ACHN (cell line): ENCODE measurements around the gene SRSF3.
"Not testable (repeated sequence)": the region's sequence is repeated elsewhere in the genome, so short reads cannot be mapped to it uniquely, and the experiment has no call there.

Source experiments
- DNase-seq: peaks from one replicate; pipeline ENCODE4 v3.0.0-alpha.2; 2015
- in situ Hi-C: cut with HindIII; loops from 2 replicates; pipeline ENCODE4 v1.10.0; 2017; ENCODE audit warnings: low sequenced_read_pairs, low pct_ligation_motif_present, low pct_unique_long_range_greater_than_20kb

SRSF3 gene

DNA sequence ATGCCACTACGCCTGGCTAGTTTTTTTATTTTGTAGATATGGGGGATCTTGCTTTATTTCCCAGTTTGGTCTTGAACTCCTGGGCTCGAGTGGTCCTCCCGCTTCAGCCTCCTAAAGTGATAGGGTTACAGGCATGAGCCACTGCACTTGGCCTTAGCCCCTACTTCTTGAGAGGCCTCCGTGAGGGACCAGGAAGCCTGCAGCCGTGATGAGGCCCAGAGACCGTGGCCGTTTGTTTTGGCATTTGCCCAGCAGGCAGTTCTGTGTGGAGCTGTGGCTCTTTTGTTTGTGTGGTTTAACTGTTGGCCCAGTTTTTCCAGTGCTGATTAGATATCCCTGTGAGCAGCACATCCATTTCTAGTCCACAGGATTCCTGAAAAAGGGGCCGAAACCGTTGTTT lies 39.8 kb downstream of the SRSF3 start:
- no peak for DNase-seq
- in situ Hi-C loops: no loop called here

DNA sequence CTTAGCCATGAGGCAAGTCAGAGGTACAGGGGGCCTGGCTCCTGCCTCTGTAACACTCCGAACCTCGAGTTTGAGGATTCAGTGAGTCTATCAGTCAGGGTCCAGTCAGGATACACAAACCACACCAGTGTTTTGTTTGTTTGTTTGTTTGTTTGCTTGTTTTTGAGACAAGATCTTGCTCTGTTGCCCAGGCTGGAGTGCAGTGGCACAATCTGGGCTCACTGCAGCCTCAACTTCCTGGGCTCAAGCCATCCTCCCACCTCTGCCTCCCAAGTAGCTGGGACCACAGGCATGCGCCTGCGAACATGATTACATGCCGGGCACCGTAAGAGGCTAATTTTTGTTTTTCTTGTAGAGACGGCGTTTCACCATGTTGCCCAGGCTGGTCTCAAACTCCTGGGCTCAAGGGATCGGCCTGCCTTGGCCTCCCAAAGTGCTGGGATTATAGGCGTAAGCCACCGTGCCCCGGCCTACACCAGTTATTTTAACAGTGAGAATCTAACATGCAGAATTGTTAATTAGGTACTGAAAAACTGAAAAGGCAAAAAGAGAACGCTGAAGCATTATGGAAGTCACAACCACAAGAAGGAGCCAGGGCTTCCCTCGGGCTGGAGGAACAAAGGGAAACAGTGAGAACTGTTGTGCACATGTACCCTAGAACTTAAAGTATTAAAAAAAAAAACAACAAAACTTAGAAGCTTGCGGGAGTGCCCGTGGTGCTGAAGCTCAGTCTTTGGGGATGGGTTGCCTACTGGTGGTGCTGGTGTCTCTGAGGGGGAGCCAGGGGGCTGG lies 40.4 kb downstream of the SRSF3 start:
- in situ Hi-C loops: no loop called here

DNA sequence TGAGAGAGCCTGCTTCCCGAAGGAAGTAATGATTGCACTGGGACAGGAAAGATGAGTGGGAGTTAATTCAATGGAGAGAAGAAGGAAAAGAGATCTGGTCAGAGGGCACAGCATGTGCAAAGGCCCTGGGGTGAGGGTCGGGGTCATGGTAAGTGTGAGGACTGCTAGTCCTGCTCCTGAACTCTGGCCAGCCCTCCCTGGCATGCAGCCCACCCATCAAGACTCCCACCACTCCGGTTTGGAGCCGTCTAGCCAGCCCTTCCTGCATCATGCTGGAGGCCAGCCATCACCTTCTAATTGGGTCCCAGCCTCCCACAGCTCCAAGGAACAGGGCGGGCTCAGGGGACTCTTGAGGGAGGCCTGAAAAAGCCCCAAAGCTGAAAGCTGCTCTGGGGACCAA lies 42.1 kb downstream of the SRSF3 start:
- in situ Hi-C loops: no loop called here

More for the DNA sequence above, 40.4 kb downstream of the SRSF3 start:
- no peak for DNase-seq

DNA sequence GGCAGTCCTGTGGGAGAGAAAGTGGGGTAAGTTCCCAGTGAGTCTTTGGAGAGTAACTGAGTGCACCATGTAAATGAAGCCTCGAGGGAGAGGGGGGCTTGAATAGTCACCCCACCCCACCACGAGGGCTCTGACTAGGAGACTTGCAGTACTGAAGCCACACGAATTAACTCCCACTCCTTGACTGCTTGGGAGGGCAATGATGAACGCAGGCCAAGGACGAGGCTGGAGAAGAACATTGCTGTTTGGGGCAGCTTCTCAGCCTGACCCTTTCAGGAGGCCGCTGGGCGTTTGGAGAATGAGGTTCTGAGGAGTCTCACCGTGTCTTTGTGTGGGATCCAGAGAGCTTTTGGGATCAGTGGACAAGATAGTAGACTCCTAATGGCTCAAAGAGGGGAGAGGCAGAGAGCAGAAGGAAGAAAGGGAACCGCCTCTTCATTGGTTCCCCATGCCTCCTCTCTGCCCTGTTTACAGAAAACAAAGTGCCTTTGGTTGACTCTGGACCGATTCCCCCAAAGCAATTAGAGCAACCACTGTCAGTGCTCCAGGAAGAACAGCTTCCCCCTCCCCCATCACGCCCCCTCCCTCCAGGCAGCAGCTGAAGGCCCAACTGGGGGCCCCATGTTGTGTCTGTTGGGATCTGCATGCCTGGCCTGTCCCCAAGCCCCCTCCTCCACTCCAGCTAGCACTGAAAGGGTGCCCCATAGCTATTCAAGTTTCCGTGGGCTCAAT lies 42.7 kb downstream of the SRSF3 start:
- in situ Hi-C loops: no loop called here
- no peak for DNase-seq

More for the DNA sequence above, 42.1 kb downstream of the SRSF3 start:
- DNase-seq: no peak

DNA sequence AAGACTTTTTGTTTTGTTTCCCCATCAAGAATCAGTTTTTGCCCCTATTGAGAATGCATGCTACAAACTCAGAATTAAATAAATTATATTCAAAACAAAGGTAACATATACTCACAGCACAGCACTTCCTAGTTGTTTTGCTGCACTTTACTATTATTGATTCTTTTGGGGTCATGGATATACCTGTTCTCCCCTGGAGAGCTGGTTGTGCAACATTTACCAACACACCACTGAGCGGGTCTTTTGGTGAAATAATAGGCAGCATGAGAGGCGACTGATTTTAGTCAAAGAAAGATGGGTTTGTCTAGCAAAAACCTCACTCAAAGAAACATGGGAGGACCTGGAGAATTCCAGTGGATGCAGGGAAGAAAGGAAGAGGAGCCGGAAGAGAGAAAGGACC lies 44.4 kb downstream of the SRSF3 start:
- DNase-seq: no peak
- in situ Hi-C loops: no loop called here

DNA sequence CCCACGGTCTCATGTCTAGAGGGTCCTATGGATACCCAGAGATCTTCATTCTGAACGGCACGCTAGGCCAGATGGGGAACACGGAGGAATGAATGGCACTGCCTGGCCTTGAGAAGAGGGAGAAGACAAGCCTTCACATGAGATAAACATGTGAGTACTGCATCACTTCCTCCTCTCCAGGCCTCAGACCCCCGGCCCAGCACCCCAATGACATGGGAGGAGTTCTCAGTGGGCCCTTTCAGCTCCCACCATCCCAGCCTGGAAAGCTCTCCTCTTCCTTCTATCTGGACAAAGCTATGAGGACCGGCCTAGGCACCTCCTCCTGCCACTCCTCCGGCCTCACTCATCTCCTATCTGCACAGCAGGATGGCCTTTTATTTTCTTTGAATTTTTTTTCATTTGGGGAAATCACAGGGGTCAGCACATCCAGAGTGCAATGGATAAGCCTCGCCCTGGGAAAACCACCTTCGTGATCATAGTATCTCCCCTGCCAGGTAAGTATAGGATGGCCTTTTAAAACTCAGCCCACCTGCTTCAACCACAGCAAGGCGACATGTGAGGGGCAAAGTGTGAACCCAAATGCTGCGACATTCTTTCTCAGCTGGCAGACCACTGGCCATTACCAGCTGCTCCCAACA lies 45.1 kb downstream of the SRSF3 start:
- in situ Hi-C loops: no loop called here
- DNase-seq: no peak

DNA sequence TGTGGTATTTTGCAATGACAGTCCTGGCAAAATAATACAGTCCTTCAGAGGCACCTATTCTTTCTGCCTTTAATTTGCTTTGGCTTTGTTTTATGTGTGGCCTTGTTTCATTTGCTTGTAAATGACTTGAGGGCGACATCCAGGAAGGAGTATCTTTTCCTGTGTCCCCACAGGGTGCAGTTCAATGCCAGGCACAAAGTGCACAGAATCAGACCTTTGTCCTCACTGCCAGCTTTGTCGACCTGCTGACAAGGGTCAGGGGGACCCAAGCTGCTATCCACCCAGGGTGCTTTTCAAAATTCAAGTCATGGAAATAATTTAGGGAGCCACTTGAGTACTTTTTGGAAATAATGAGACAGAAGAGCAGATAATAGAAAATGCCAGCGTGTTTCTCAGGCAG lies 47.4 kb downstream of the SRSF3 start:
- no peak for DNase-seq
- in situ Hi-C loops: no loop called here

DNA sequence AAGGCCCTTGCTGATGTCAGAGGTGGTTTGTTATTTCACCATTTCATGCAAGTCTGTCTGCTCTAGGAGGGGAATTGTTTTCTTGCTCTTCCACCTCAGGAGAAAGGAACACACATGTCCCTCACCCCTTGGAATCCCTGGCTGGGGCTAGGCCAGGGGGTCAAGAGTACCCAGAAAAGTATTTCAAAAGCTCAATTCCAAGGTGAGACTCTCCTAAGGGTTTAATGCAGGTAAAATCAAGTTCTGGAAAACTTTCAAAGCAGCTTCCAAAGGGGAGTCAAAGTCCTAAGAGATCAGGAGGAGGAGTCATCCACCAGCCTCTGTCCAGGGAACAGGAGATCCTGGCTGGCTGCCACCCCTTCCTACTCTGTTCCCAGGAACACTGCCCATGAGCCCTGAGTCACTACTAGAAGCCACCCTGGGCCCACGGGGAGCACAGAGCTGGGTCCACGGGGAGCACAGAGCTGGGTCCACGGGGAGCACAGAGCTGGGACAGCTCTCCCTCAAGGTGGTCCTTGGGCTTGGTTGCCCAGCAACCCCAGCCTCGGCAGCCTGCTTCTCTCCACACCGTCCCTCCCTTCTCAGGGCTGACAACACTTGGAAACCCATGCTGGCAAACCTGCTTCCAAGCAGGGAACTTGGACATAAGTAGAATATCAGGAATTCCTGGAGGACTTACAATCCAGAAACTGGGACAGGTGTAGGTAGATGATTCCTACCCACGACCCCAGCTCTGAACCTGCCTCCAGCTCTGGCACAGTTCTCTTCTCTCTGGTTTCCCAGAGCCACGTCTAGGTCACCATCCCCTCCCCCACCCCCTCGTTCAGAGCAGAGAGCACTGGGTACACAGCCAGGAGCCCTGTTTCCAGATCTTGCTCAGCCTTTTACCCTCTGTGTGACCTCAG lies 49.0 kb downstream of the SRSF3 start:
- in situ Hi-C loops: no loop called here

DNA sequence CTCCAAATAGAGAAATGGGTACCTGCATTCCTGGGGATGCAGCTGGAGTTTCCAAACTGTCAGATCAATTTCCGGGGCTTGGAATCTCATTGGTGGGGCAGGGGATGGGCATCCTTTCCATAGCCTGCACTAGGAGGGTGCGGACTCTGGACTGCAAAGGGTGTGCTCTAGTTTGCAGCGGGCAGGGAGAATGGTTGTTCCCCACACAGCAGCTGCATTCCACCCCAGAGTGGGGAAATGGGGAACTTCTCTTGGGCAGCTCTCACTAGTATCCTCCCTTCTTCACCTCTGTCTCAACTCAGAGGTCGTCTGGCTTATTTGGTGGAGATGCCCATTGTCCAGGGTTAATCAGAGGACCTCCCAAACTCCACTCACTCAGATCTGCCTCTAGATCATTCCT lies 49.8 kb downstream of the SRSF3 start:
- in situ Hi-C loops: no loop called here
- no peak for DNase-seq

More for the DNA sequence above, 49.0 kb downstream of the SRSF3 start:
- peak; percentile 82 for DNase-seq

DNA sequence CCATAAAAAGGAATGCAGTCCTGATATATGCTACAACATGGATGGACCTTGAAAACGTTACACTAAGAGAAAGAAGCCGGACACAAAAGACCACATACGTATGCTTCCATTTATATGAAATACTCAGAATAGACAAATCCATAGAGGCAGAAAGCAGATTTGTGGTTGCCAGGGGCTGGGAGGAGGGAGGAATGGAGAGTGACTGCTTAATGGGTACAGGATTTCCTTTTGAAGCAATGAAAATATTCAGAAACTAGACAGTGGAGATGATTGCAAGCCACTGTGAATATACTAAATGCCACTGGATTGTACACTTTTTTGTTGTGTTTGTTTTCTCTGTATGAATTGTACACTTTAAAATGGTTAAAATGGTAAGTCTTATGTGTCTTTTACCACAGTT lies 54.9 kb downstream of the SRSF3 start:
- in situ Hi-C loops: no loop called here
- no peak for DNase-seq

DNA sequence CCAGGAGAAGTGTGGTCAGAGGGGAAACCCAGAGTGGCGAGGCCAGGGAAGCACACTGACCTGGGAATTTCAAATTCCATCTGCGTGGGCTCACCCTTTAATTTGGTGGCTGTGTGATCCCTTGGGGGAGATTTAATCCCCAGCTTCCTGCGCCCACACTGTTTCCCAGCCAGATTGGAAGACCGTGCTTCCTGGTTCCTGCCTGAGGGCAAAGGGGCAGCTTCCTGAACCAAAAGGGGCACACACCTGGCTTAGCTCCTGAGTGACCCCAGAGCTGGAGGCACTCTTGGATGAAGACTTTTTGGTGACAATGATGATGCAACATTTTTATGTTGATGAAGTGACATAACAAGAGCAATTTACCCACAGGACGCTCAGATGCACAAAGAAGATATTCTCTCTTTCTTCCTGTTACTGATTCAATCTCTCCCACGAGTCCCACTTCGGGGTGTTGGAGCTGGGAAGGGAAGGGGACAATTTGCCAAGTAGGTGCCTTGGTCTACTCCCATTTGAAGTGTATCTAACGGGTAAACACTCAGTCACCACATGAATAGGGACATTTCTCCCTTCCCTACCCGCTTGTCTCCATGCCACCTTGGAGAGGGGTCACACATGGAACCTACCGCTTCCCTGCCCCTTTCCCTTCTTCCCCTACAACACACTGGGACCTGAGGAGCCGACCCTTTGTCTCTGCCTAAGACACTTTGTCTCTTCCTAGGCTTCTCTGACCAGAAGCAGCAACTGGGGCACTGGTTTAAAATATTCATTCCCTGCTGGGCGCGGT lies 55.7 kb downstream of the SRSF3 start:
- no peak for DNase-seq
- in situ Hi-C loops: no loop called here

DNA sequence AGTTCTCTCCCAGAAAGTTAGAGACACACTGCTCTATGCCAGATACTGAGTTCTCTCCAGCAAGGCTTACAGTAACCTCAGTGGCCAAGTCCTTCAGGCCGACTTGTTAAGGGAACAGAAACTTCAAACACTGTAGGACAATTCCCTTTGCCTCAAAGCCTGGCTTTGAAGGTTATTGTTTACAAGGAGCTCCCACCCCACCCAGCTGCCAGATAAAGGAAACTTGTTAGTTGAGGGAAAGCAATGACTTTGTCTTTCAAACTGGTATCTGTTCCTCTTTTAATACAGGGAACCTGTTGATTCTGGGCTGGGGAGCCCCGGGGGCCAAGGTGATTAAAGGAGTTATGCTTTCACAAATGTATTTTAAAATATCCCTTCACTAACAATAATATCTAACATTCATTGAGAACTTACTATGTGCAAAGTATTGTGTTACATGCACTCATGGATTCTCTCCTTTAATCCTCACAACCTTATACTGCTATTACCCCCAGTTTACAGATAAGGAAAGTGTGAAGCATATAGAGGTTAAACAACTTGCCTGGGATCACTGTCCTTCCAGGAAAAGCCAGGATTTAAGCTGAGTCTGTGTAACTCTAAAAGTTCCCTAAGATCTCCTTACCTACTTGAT lies 56.8 kb downstream of the SRSF3 start:
- no peak for DNase-seq
- in situ Hi-C loops: no loop called here

DNA sequence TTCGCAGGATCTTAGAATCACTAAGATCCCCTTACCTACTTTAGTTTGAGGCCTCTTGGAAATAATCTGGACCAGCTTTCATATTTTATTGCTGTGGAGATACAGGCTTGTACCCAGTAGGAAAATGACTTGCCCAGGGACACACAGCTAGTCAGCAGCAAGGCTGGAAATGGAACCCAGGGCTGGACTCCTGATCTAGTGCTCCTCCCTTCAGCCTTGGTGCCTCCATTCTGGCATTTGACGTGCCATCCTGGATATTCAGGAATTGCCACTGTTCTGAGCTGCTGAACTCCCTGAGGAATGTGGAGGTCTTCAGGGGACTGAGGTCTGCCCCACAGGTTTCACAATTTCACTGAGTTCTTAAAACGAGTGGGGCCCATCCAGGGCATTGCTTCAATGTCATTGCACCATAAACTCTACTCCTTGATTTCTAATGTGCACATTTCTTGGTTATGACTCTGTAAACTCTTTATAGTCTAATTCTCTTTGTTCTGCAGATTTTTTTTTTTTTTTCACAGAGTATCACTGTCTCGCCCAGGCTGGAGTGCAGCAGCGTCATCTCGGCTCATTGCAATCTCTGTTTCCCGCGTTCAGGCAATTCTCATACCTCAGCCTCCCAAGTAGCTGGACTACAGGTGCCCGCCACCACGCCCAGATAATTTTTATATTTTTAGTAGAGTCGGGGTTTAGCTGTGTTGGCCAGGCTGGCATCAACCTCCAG lies 57.7 kb downstream of the SRSF3 start:
- no peak for DNase-seq
- in situ Hi-C loops: no loop called here

DNA sequence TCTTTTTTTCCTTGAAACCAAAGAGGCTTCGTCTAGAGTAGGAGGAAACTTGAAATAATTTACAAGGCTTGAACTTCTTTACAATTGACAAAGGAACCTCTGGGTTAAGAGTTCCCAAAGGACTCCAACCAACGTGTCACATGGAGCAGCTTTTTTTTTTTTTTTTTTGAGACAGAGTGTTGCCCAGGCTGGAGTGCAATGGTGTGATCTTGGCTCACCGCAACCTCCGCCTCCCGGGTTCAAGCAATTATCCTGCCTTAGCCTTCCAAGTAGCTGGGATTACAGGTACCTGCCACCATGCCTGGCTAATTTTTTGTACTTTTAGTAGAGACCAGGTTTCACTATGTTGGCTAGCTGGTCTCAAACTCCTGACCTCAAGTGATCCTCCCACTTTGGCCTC lies 60.3 kb downstream of the SRSF3 start:
- DNase-seq, in situ Hi-C loops: not testable (repeated sequence)
